Measurements from ENCODE around the gene FUT8.
"Not testable (repeated sequence)": the region's sequence is repeated elsewhere in the genome, so short reads cannot be mapped to it uniquely, and the experiment has no call there.

The FUT8 gene

GRCh38 chr14:65704850-65705249, 292.3 kb downstream of the FUT8 start (continued):
- TF ChIP-seq ISL1 (CRISPR knock-in tag; IDR thresholded peaks at IDR 0.05) (no peak), SNAI2 (CRISPR knock-in tag; IDR thresholded peaks at IDR 0.05) (no peak), CREB5 (CRISPR knock-in tag; IDR thresholded peaks at IDR 0.05; ENCODE audit: low read depth) (no peak), GLIS3 (CRISPR knock-in tag; IDR thresholded peaks at IDR 0.05) (no peak), ZNF70 (CRISPR knock-in tag; IDR thresholded peaks at IDR 0.05) (no peak)

- ATAC-seq = no peak
- TF ChIP-seq ZFP30 (CRISPR knock-in tag; IDR thresholded peaks at IDR 0.05) = no peak
- no peak for TF ChIP-seq RARB (CRISPR knock-in tag; IDR thresholded peaks at IDR 0.05)
- no peak for TF ChIP-seq OSR1 (CRISPR knock-in tag; IDR thresholded peaks at IDR 0.05)
- TF ChIP-seq POU6F1 (CRISPR knock-in tag; IDR thresholded peaks at IDR 0.05; ENCODE audit: borderline replicate concordance, low read depth) = no peak
- no peak for TF ChIP-seq TCF4 (CRISPR knock-in tag; IDR thresholded peaks at IDR 0.05; ENCODE audit: borderline replicate concordance)
- no peak for TF ChIP-seq CSRNP3 (CRISPR knock-in tag; IDR thresholded peaks at IDR 0.05)
- no peak for TF ChIP-seq ZFP3 (CRISPR knock-in tag; IDR thresholded peaks at IDR 0.05)
- no peak for TF ChIP-seq SNAI2 (CRISPR knock-in tag; IDR thresholded peaks at IDR 0.05)
- TF ChIP-seq TSHZ2 (CRISPR knock-in tag; IDR thresholded peaks at IDR 0.05) = no peak
- TF ChIP-seq ARNTL (CRISPR knock-in tag; IDR thresholded peaks at IDR 0.05; ENCODE audit: borderline replicate concordance, low read depth) = no peak
- TF ChIP-seq ISL1 (CRISPR knock-in tag; IDR thresholded peaks at IDR 0.05) = no peak
- TF ChIP-seq ZNF565 (CRISPR knock-in tag; conservative IDR thresholded peaks at IDR 0.05; ENCODE audit: low read depth) = no peak
- no peak for TF ChIP-seq ZC3H10 (CRISPR knock-in tag; IDR thresholded peaks at IDR 0.05)
- no peak for TF ChIP-seq ZNF70 (CRISPR knock-in tag; IDR thresholded peaks at IDR 0.05)
- TF ChIP-seq BACH2 (CRISPR knock-in tag; IDR thresholded peaks at IDR 0.05; ENCODE audit: borderline replicate concordance) = no peak
- no peak for TF ChIP-seq TOX (CRISPR knock-in tag; IDR thresholded peaks at IDR 0.05; ENCODE audit: borderline replicate concordance)
- TF ChIP-seq ZNF8 (CRISPR knock-in tag; IDR thresholded peaks at IDR 0.05) = no peak
Measured at GRCh38 chr14:65709576-65709975, 297.0 kb downstream of the FUT8 start.

GRCh38 chr14:65716813-65717212, 304.3 kb downstream of the FUT8 start:
- not testable (repeated sequence) for ATAC-seq

GRCh38 chr14:65717384-65717915, 304.9 kb downstream of the FUT8 start:
- not testable (repeated sequence) for ATAC-seq

- ATAC-seq = no peak
- TF ChIP-seq TSHZ2 (CRISPR knock-in tag; IDR thresholded peaks at IDR 0.05) (no peak), SNAI2 (CRISPR knock-in tag; IDR thresholded peaks at IDR 0.05) (no peak), CREB5 (CRISPR knock-in tag; IDR thresholded peaks at IDR 0.05; ENCODE audit: low read depth) (no peak), ZFP30 (CRISPR knock-in tag; IDR thresholded peaks at IDR 0.05) (no peak), ARNTL (CRISPR knock-in tag; IDR thresholded peaks at IDR 0.05; ENCODE audit: borderline replicate concordance, low read depth) (no peak)
Measured at GRCh38 chr14:65718629-65719028, 306.1 kb downstream of the FUT8 start.
